Forelimb muscle (tissue), 1 donor: ENCODE measurements around the gene CNDP2. TPM values are rescaled to one million over a fixed set of nuclear protein-coding genes. Genes with fewer than 3 reads are reported as not detected.
"Not testable (repeated sequence)": the region's sequence is repeated elsewhere in the genome, so short reads cannot be mapped to it uniquely, and the experiment has no call there.

Experiments
- DNase-seq: peaks from one replicate; pipeline ENCODE4 v3.0.0-alpha.2; 2013; ENCODE audit warnings: low read depth
- polyA plus RNA-seq: library from polyadenylated mRNA; unstranded; fragments of 120-200 nt; gene quantifications from one replicate; pipeline ENCODE4 v1.2.1, GENCODE V29; 2013; ENCODE audit not compliant: insufficient read length

Gene CNDP2
- polyA plus RNA-seq, 1 donor, result 52.8 TPM

DNA sequence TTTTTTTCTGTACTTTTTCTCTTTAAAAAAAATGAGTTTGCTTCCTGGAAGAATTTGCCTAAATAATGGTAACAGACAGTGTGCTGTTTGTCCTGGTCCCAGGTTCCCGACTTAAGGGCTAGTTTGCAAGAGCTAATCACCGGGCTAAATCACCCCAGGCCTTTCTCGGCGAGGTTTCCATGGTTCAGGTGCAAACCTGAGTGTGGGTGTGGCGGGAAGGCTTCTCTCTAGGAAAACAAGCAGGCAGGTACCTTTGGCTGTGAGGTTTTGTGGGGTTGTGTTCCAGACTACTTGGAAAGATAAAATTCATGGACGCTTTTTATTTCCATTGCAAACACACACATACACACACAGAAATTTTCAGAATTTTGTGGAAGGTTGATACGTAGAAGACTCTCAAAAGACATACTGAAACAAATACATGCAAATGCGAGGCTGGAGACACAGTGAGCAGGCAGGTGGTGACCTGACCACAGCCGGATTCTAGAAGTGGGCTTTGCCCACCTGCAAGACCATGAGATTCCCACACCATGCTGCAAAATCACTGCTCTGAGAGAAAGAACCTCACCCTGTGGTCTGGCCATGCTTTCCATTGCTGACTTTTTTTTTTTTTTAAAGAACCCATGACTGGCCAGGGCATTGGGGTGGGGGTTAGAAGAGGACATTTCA lies 39.0 kb downstream of the CNDP2 start:
- no peak for DNase-seq

- DNase-seq, result no peak
Measured at GRCh38 chr18:74539289-74539688, 43.1 kb downstream of the CNDP2 start.

- DNase-seq, result no peak
Measured at GRCh38 chr18:74540652-74541421, 44.7 kb downstream of the CNDP2 start.

DNA sequence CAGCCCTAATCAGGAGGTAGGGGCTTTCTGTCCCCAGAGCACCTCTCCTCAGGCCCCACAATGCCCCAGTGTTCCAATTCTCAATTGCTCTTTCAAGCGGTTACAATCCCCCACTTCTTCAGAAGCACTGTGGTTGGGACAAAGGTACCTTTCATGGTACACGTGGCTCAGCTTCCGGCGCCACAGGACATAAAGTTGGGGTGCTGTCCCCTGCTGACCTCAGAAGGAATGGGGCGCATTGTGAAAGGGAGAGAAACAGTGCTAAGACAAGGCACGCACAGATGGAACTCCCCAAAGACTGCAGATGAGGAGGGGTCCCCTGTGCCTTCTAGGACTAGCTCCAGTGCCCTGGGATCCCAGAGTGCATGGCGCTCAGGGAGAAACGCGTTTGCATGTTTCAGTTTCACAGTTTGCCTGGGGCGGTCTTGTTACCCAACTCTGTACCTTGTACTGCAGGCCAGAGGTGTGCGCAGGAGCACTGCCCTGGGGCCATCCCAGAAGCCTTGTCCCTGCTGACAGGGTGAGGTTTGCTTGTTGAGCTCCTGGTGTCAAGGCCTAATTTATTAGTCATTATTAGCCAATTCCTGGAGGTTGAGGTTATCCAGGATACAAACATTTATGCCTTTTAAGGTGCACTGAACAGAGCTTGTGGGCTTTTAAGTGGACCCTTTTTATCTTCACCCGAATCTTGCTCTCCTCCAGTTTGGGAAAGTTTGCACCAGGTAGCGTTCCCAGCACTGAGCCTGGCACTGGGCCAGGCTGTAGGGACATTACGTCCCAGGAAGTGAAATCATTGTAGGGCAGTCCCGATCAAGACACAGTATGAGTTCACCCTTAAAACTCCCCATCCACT lies 45.8 kb downstream of the CNDP2 start:
- DNase-seq, result no peak

DNA sequence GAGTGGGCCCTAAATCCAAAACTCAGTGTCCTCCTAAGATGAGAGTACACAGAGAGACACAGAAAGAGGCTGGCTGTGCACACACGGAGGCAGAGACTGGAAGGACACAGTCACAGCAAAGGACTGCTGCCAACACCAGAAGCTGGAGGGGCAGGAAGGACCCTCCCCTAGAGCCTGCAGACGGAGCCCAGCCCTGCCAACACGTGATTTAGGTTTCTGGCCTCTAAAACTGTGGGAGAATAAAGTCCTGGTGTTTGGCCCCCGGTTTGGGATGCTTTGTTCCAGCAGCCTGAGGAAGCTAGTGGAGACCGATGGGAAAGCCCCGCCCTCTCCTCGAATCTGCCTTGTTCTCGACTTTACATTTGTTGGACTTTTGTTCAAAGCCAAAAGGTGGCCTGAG lies 48.7 kb downstream of the CNDP2 start:
- no peak for DNase-seq

- DNase-seq, result no peak
Measured at GRCh38 chr18:74546007-74546406, 49.8 kb downstream of the CNDP2 start.

GRCh38 chr18:74546751-74547530 lies 50.8 kb downstream of the CNDP2 start:
- no peak for DNase-seq

GRCh38 chr18:74547860-74548259 lies 51.7 kb downstream of the CNDP2 start:
- no peak for DNase-seq

- no peak for DNase-seq
Measured at GRCh38 chr18:74549591-74550104, 53.5 kb downstream of the CNDP2 start.

DNA sequence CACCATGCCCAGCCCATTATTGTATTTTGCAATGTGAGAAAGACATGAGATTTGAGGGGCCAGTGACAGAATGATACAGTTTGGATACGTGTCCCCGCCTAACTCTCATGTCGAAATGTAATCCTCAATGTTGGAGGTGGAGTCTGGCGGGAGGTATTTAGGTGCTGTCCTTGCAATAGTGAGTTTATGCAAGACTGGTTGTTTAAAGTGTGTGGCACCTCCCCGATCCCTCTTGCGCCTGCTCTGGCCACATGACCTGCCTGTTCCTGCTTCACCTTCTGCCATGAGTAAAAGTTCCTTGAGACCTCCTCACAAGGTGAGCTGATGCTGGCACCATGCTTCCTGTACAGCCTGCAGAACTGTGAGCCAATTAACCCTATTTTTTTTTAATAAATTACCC lies 54.7 kb downstream of the CNDP2 start:
- no peak for DNase-seq

GRCh38 chr18:74551452-74551851 lies 55.3 kb downstream of the CNDP2 start:
- no peak for DNase-seq

GRCh38 chr18:74551936-74552555 lies 55.9 kb downstream of the CNDP2 start:
- DNase-seq, result peak; percentile 82

DNA sequence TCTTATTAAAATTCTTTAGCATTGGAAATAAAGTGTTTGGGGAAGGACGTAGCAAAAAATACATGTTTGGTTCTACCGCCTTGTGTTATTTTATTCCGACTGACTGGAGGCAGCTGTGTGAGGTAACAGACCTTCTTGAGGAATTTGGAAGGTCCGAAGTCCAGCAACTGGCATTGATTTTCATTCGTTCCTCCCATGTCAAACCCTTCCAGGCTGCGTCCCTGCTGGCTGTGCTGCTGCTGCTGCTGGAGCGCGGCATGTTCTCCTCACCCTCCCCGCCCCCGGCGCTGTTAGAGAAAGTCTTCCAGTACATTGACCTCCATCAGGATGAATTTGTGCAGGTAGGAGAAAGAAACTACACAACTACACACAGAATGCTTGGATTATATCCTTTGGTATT lies 60.0 kb downstream of the CNDP2 start:
- no peak for DNase-seq

DNA sequence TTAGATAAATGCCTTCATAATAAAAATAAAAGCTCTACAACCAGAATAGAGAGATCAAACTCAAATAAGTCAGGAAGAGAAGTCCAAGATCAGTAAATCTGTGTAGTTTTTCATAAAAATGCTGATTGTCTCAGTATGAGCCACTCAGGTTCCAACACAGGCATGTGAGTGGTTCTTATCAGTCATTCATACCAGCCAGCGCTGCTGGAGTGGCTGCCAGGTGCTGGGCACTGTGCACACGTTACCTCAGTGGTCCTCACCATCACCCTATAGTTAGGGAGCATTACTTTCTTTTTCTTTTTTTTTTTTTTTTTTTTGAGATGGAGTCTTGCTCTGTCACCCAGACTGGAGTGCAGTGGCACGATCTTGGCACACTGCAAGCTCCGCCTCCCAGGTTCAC lies 61.9 kb downstream of the CNDP2 start:
- DNase-seq, result no peak

DNA sequence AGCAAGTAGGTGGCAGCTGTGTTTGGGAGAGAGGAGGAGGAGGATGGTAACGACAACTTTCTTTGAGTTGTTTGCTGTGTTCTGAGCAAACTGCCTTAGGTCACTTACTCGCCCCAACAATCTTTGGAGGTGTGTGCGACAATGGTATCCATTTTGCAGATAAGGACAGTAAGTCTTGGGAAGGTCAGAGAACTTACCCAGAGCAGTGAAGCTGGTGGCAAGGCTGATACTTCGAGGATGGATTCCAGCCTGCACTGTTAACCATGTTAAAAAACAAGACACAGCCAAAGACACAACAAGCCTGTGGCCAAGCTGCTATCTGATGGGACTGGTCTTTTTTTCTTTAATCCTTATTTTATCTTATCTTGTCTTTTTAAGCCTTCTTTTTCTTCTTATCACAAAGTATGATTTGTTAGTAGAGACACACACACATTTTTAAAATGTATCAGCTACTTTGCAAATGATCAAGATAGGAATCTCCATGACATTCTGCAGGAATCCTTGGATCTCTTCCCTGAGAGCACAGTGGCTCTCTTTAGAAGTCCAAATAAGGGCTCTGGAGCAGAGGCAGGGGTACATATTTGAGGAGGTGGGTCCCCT lies 66.1 kb downstream of the CNDP2 start:
- DNase-seq, result no peak

GRCh38 chr18:74562775-74563174 lies 66.6 kb downstream of the CNDP2 start:
- no peak for DNase-seq

DNA sequence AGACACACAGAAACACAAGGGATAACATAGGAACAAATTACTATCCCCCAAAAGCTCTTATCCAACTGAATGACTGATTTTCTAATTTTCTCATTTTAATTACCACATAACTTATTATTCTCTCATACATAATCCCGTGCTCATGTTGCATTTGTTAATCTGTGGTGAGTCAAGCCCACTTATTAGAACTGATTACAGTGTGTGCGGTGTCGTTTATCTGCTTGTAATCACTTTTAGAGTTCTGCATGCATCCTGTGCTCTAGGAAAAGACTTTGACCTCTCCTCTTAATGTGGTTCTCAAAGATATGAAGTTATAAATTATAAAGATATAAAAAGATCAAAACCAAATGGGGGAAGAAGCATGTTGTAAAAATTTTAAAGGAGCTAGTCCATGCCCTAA lies 67.8 kb downstream of the CNDP2 start:
- DNase-seq, result no peak

DNA sequence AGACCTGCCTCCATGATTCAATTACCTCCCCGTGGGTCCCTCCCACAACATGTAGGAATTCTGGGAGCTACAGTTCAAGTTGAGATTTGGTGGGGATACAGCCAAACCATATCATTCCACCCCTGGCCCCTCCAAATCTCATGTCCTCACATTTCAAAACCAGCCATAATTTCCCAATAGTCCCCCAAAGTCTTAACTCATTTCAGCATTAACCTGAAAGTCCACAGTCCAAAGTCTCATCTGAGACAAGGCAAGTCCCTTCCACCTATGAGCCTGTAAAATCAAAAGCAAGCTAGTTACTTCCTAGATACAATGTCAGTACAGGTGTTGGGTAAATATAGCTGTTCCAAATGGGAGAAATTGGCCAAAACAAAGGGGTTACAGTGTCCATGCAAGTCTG lies 69.0 kb downstream of the CNDP2 start:
- DNase-seq, result not testable (repeated sequence)

DNA sequence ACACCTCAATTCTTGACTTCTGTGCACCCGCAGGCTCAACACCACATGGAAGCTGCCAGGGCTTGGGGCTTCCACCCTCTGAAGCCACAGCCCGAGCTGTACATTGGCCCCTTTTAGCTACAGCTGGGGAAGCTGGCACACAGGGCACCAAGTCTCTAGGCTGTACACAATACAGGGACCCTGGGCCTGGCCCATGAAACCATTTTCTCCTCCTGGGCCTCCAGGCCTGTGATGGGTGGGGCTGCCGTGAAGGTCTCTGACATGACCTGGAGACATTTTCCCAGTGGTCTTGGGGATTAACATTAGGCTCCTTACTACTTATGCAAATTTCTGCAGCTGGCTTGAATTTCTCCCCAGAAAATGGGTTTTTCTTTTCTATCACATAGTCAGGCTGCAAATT lies 69.8 kb downstream of the CNDP2 start:
- not testable (repeated sequence) for DNase-seq

DNA sequence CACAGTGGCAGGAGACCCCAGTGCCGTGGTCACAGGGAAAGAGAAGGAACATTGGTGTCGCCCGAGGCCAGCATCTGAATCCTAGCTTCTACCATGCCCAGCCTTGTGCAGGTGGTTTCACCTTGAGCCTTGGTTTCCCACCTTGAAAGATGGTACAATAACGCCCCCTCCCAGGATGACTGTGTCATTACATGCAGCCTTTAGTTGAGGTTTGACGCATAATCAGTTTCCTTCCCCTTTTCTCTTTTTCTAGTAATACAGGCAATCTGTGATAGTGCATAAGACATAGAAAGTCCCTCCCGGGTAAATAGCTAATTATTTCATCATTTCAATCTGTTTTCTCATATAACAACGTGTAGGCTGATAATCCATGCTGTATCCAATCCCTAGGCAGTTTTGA lies 71.7 kb downstream of the CNDP2 start:
- no peak for DNase-seq

DNA sequence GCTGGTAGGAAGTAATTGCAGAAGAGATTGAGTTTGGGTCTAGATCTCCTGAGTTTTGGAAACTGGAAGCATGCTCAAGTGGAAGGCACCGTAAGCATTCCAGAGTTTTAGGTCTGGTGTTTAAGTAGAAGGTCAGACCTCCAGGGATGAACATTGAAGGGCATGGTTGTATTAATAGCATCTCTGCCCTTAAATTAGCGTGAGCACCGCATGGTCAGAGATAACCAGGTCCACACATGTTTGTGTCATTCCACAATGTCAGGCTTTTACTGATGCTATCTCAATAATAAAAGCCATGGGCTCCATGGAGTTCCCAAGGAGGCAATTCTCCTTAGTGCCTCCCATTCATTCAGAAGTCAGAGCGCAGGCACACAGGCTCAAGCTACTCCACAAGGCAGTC lies 73.2 kb downstream of the CNDP2 start:
- DNase-seq, result no peak
